IMR-90 (cell line): Measurements from ENCODE around the gene RGS7BP. TPM values are rescaled to one million over a fixed set of nuclear protein-coding genes. Genes with fewer than 3 reads are reported as not detected.

ENCODE experiments used
- ATAC-seq: fragments of 200-7000 bp; cut with Tn5 transposase; 2 replicates; pipeline ENCODE4 v1.9.1; 2020; ENCODE audit warnings: low read depth, mild to moderate bottlenecking, moderate library complexity
- BruUV-seq: library from RNA; stranded (reverse); fragments of 400-500 nt; replicated peaks from 2 replicates; lab custom pipeline; 2021; lab: Mats Ljungman, UMichigan
- CTCF ChIA-PET: fragments of 300-600 bp; formaldehyde crosslinking; extraction: SDS; loops from one replicate; lab custom pipeline; 2021; ENCODE audit warnings: antibody characterized with exemption; lab: Yijun Ruan, JAX
- POLR2A ChIA-PET: fragments of 300-600 bp; sonication (Branson Sonifier 250); formaldehyde crosslinking; loops from one replicate; lab custom pipeline; 2022; ENCODE audit warnings: antibody characterized with exemption; ENCODE audit not compliant: unreplicated experiment; lab: Charles Lee
- DNase-seq: peaks from one replicate; pipeline ENCODE4 v3.0.0; 2013
- H2AFZ ChIP-seq: replicated peaks from 2 replicates; pipeline ENCODE3; 2013; ENCODE audit warnings: low read length, mild to moderate bottlenecking; ENCODE audit not compliant: poor library complexity
- H2AK5ac ChIP-seq: 2 replicates; pipeline ENCODE4 v1.6.1; 2013; ENCODE audit warnings: low read depth, low read length, inconsistent platforms
- H2AK9ac ChIP-seq: replicated peaks from 2 replicates; pipeline ENCODE3; 2013; ENCODE audit warnings: mild to moderate bottlenecking, low read depth, low read length, moderate library complexity; ENCODE audit not compliant: poor library complexity
- H2BK120ac ChIP-seq: 2 replicates; pipeline ENCODE4 v1.6.1; 2013; ENCODE audit warnings: low read depth, low read length, inconsistent platforms
- H2BK15ac ChIP-seq: 3 replicates; pipeline ENCODE4 v1.6.1; 2013; ENCODE audit warnings: low read depth, low read length, inconsistent platforms
- H2BK20ac ChIP-seq: 2 replicates; pipeline ENCODE4 v1.6.1; 2013; ENCODE audit warnings: low read depth, mild to moderate bottlenecking, inconsistent platforms, low read length, moderate library complexity
- H2BK5ac ChIP-seq: 2 replicates; pipeline ENCODE4 v1.6.1; 2013; ENCODE audit warnings: mild to moderate bottlenecking, low read depth, low read length, inconsistent platforms; ENCODE audit not compliant: poor library complexity, severe bottlenecking
- H3K14ac ChIP-seq: replicated peaks from 2 replicates; pipeline ENCODE4 v1.6.1; 2013; ENCODE audit warnings: low read depth, low read length, inconsistent platforms
- H3K18ac ChIP-seq: 2 replicates; pipeline ENCODE4 v1.6.1; 2013; ENCODE audit warnings: low read depth, low read length, control low read depth
- H3K23ac ChIP-seq: 2 replicates; pipeline ENCODE4 v1.6.1; 2013; ENCODE audit warnings: low read depth, low read length, inconsistent platforms
- H3K27ac ChIP-seq: 2 replicates; pipeline ENCODE4 v1.5.1; 2013; ENCODE audit warnings: mild to moderate bottlenecking, control low read depth, low read length; ENCODE audit not compliant: insufficient read depth
- H3K27me3 ChIP-seq: 2 replicates; pipeline ENCODE4 v1.6.1; 2013; ENCODE audit warnings: low read length; ENCODE audit not compliant: control insufficient read depth, insufficient read depth
- H3K36me3 ChIP-seq: 2 replicates; pipeline ENCODE4 v1.6.1; 2013; ENCODE audit warnings: low read length, mixed read lengths; ENCODE audit not compliant: control insufficient read depth, insufficient read depth
- H3K4ac ChIP-seq: 2 replicates; pipeline ENCODE4 v1.6.1; 2013; ENCODE audit warnings: low read depth, low read length, inconsistent platforms
- H3K4me1 ChIP-seq: 2 replicates; pipeline ENCODE4 v1.6.1; 2013; ENCODE audit warnings: low read length, mixed read lengths; ENCODE audit not compliant: control insufficient read depth, insufficient read depth
- H3K4me2 ChIP-seq: 2 replicates; pipeline ENCODE4 v1.6.1; 2013; ENCODE audit warnings: low read depth, mild to moderate bottlenecking, control low read depth, low read length, moderate library complexity
- H3K4me3 ChIP-seq: 2 replicates; pipeline ENCODE4 v1.5.1; 2013; ENCODE audit warnings: low read depth, mild to moderate bottlenecking, control low read depth, low read length, moderate library complexity; ENCODE audit not compliant: insufficient read depth
- H3K56ac ChIP-seq: 2 replicates; pipeline ENCODE4 v1.6.1; 2013; ENCODE audit warnings: low read length, inconsistent platforms; ENCODE audit not compliant: insufficient read depth; ENCODE audit errors: extremely low read depth
- H3K79me1 ChIP-seq, 2 experiments: 2 replicates each; pipeline ENCODE4 v1.6.1; 2013; ENCODE audit warnings: low read length in 2 of 2, inconsistent platforms in 1 of 2, low read depth in 1 of 2
- H3K9ac ChIP-seq: 2 replicates; pipeline ENCODE4 v1.6.1; 2013; ENCODE audit warnings: low read depth, low read length, control low read depth
- H3K9me1 ChIP-seq: 2 replicates; pipeline ENCODE4 v1.6.1; 2013; ENCODE audit warnings: low read length, inconsistent platforms; ENCODE audit not compliant: insufficient read depth
- H3K9me3 ChIP-seq: 2 replicates; pipeline ENCODE4 v1.6.1; 2013; ENCODE audit warnings: low read length; ENCODE audit not compliant: control insufficient read depth, insufficient read depth
- H4K20me1 ChIP-seq: 2 replicates; pipeline ENCODE4 v1.6.1; 2013; ENCODE audit warnings: low read length, inconsistent platforms; ENCODE audit not compliant: insufficient read depth
- H4K5ac ChIP-seq: 2 replicates; pipeline ENCODE4 v1.6.1; 2013; ENCODE audit warnings: mild to moderate bottlenecking, low read depth, low read length, control low read depth
- H4K8ac ChIP-seq, 2 experiments: 2 replicates each; pipeline ENCODE4 v1.6.1; 2013; ENCODE audit warnings: low read depth in 2 of 2, low read length in 2 of 2, control low read depth in 1 of 2, inconsistent platforms in 1 of 2
- H4K91ac ChIP-seq: 2 replicates; pipeline ENCODE4 v1.6.1; 2013; ENCODE audit warnings: low read depth, low read length, inconsistent platforms; ENCODE audit not compliant: insufficient read depth
- BHLHE40 ChIP-seq: fragments of 150-350 bp; IDR thresholded peaks from 2 replicates; pipeline ENCODE4 v1.6.1; 2016; ENCODE audit warnings: mild to moderate bottlenecking, low read depth, low read length
- CEBPB ChIP-seq: IDR thresholded peaks from 2 replicates; pipeline ENCODE4 v1.6.1; 2012; ENCODE audit warnings: low read depth, low read length, improper control_type of control experiment
- CHD1 ChIP-seq: IDR thresholded peaks from 2 replicates; pipeline ENCODE4 v1.6.1; 2012; ENCODE audit warnings: low read depth, low read length, improper control_type of control experiment
- CTCF ChIP-seq: conservative IDR thresholded peaks from 2 replicates; pipeline ENCODE4 v1.5.1; 2012; ENCODE audit warnings: mild to moderate bottlenecking, low read depth, low read length, improper control_type of control experiment
- ELK1 ChIP-seq: fragments of 150-350 bp; IDR thresholded peaks from 2 replicates; pipeline ENCODE4 v1.6.1; 2016; ENCODE audit warnings: low read depth, mild to moderate bottlenecking, low read length, moderate library complexity, borderline replicate concordance
- MAFK ChIP-seq: IDR thresholded peaks from 2 replicates; pipeline ENCODE4 v1.6.1; 2012; ENCODE audit warnings: low read depth, low read length, improper control_type of control experiment
- MXI1 ChIP-seq: IDR thresholded peaks from 2 replicates; pipeline ENCODE4 v1.6.1; 2012; ENCODE audit warnings: low read depth, mild to moderate bottlenecking, low read length, moderate library complexity, borderline replicate concordance
- NFE2L2 ChIP-seq: fragments of 150-350 bp; IDR thresholded peaks from 2 replicates; pipeline ENCODE4 v1.6.1; 2016; ENCODE audit warnings: low read depth, mild to moderate bottlenecking, low read length
- RCOR1 ChIP-seq: IDR thresholded peaks from 2 replicates; pipeline ENCODE4 v1.6.1; 2012; ENCODE audit warnings: mild to moderate bottlenecking, low read length, improper control_type of control experiment; ENCODE audit not compliant: insufficient replicate concordance
- RFX5 ChIP-seq: IDR thresholded peaks from 2 replicates; pipeline ENCODE4 v1.8.0; 2012; ENCODE audit warnings: low read depth, mild to moderate bottlenecking, low read length, moderate library complexity
- WGBS, 2 experiments: methylation state at CpG; one replicate each; pipeline versions ENCODE4 v1.1.5 to v1.1.7; 2013; ENCODE audit warnings: missing lambda C conversion rate in 2 of 2; ENCODE audit not compliant: insufficient read length in 1 of 2; ENCODE audit errors: extremely low coverage in 2 of 2; 5-methylcytosine and 5-hydroxymethylcytosine counted together
- dilution Hi-C: fragments of 300-500 bp; cut with HindIII; formaldehyde crosslinking; loops from one replicate; pipeline ENCODE4 v1.14.3; 2018; ENCODE audit warnings: low sequenced_read_pairs; ENCODE audit not compliant: unreplicated experiment
- in situ Hi-C: fragments of 300-500 bp; cut with MboI; formaldehyde crosslinking; loops from 3 replicates; pipeline ENCODE4 v1.14.3; 2019; ENCODE audit warnings: low sequenced_read_pairs, inconsistent platforms, mixed read lengths
- intact Hi-C: fragments of 100-400 bp; cut with micrococcal nuclease; formaldehyde crosslinking; loops from 2 replicates; pipeline ENCODE4 v1.10.0; 2022
- polyA plus RNA-seq, 3 experiments: library from polyadenylated mRNA; depleted of rRNA; stranded (reverse); fragments of >200 nt; gene quantifications; 2 replicates each; pipeline ENCODE4 v1.2.3, GENCODE V29; 2012; ENCODE audit warnings: low replicate concordance in 1 of 3
- total RNA-seq: library from RNA; depleted of rRNA; stranded (reverse); fragments of >200 nt; gene quantifications from 2 replicates; pipeline ENCODE4 v1.2.3, GENCODE V29; 2012

Gene RGS7BP
- total and polyA plus RNA-seq, 2 of the 4 experiments (the other 2 are of a cell fraction) = not detected

GRCh38 chr5:64625678-64626077, 119.9 kb downstream of the RGS7BP start:
- H3K79me1 ChIP-seq = no peaks in the 10 kb centered on the region
- no peak overlapping the region for H3K23ac ChIP-seq
- no peak overlapping the region for H3K9ac ChIP-seq
- no peak overlapping the region for H2AK9ac ChIP-seq
- no peak overlapping the region for H3K14ac ChIP-seq
- no peak overlapping the region for H2BK5ac ChIP-seq
- POLR2A ChIA-PET = no interaction called here
- H3K18ac ChIP-seq = no peak overlapping the region
- ATAC-seq = 0 out of 2 replicates have a peak, but pooled peaks have one; percentile 21
- no peak overlapping the region for H4K91ac ChIP-seq
- H3K4me1 ChIP-seq = no peaks in the 10 kb centered on the region
- intact Hi-C loops (no loop called here), dilution Hi-C loops (no loop called here), in situ Hi-C loops (no loop called here)
- H2BK15ac ChIP-seq = no peak overlapping the region
- H3K9me3 ChIP-seq = no peaks in the 10 kb centered on the region
- no peak overlapping the region for H4K8ac ChIP-seq
- no peak overlapping the region for H3K4ac ChIP-seq
- no peak overlapping the region for H2AK5ac ChIP-seq
- H3K56ac ChIP-seq = no peak overlapping the region
- TF ChIP-seq NFE2L2 (peak; percentile 97), ELK1 (no peak), MXI1 (no peak), CTCF (no peak), CHD1 (no peak), MAFK (peak; percentile 76), RCOR1 (no peak), CEBPB (no peak), RFX5 (no peak), BHLHE40 (no peak)
- H2BK120ac ChIP-seq = no peak overlapping the region
- no peak overlapping the region for H3K27ac ChIP-seq
- H3K4me3 ChIP-seq = no peak overlapping the region
- H3K9me1 ChIP-seq = no peaks in the 10 kb centered on the region
- H4K5ac ChIP-seq = no peak overlapping the region
- peaks cover 15% of the 10 kb centered on the region for H3K27me3 ChIP-seq
- WGBS, 2 experiments = no CpG with 5 or more reads among the region's 1 CpG
- H2AFZ ChIP-seq = no peak overlapping the region
- no peaks in the 10 kb centered on the region for H3K36me3 ChIP-seq
- no peak overlapping the region for H2BK20ac ChIP-seq
- CTCF ChIA-PET = interaction anchor here (1.1 kb wide), 1 partner anchor 13 kb away, joined by 4 read pairs; no protein-coding TSS in a partner anchor
- no TSS peak for BruUV-seq
- no peak overlapping the region for H3K4me2 ChIP-seq
- no peaks in the 10 kb centered on the region for H4K20me1 ChIP-seq
- peak; percentile 67 for DNase-seq
